Activated CD8-positive, alpha-beta memory T cell treated with anti-CD3 and anti-CD28 coated beads for 36 hours (primary cell): ENCODE measurements around the gene NOL3. TPM values are rescaled to one million over a fixed set of nuclear protein-coding genes. Genes with fewer than 3 reads are reported as not detected.

Source experiments
- total RNA-seq, 2 experiments: library from RNA; stranded (reverse); gene quantifications; one replicate each; pipeline ENCODE4 v1.2.3, GENCODE V29; 2021

Gene NOL3
- total RNA-seq, 2 experiments from 2014 or later, result 4.9 to 5.2 TPM

Other genes starting within 250 kb of the NOL3 start
- under 1 TPM; 0.32 to 0.50 TPM for gene RRAD, start 245.0 kb upstream of the NOL3 start, total RNA-seq
- 100 to 1,000 TPM; 174 to 177 TPM for gene CIAO2B, start 236.1 kb upstream of the NOL3 start, total RNA-seq
- gene CES2, start 235.0 kb upstream of the NOL3 start, total RNA-seq, result 10 to 100 TPM; 25.0 to 28.7 TPM
- gene CES3, start 209.3 kb upstream of the NOL3 start, total RNA-seq, result under 1 TPM; 0.31 to 0.57 TPM
- gene CES4A, start 181.9 kb upstream of the NOL3 start, total RNA-seq, result 1 to 10 TPM; 4.5 to 5.2 TPM
- gene CBFB, start 141.4 kb upstream of the NOL3 start, total RNA-seq, result 100 to 1,000 TPM; 140 to 147 TPM
- gene PHAF1, start 60.6 kb upstream of the NOL3 start, total RNA-seq, result 10 to 100 TPM; 18.1 to 20.0 TPM
- gene B3GNT9, start 19.5 kb upstream of the NOL3 start, total RNA-seq, result 1 to 10 TPM; 2.0 to 2.1 TPM
- gene TRADD, start 10.6 kb upstream of the NOL3 start, total RNA-seq, result 10 to 100 TPM; 18.0 to 19.0 TPM
- 10 to 100 TPM; 11.8 to 12.2 TPM for gene FBXL8, start 10.6 kb upstream of the NOL3 start, total RNA-seq
- 10 to 100 TPM in 1 of 2 experiments, 1 to 10 TPM in 1; 7.6 to 11.4 TPM for gene HSF4, start 5.8 kb upstream of the NOL3 start, total RNA-seq
- 10 to 100 TPM; 18.6 to 22.4 TPM for gene MATCAP1, start 13.4 kb downstream of the NOL3 start, total RNA-seq
- under 1 TPM in 1 of 2 experiments, not detected in 1; 0.19 TPM for gene EXOC3L1, start 19.6 kb downstream of the NOL3 start, total RNA-seq
- gene E2F4, start 21.6 kb downstream of the NOL3 start, total RNA-seq, result 100 to 1,000 TPM; 146 to 151 TPM
- 1 to 10 TPM; 5.5 to 5.8 TPM for gene ELMO3, start 28.6 kb downstream of the NOL3 start, total RNA-seq
- 10 to 100 TPM; 61.2 to 61.7 TPM for gene TMEM208, start 56.6 kb downstream of the NOL3 start, total RNA-seq
- 100 to 1,000 TPM; 113 to 118 TPM for gene FHOD1, start 76.9 kb downstream of the NOL3 start, total RNA-seq
- 1 to 10 TPM; 6.7 to 7.8 TPM for gene SLC9A5, start 78.4 kb downstream of the NOL3 start, total RNA-seq
- 10 to 100 TPM; 25.8 to 26.1 TPM for gene PLEKHG4, start 109.0 kb downstream of the NOL3 start, total RNA-seq
- gene KCTD19, start 156.2 kb downstream of the NOL3 start, total RNA-seq, result 1 to 10 TPM; 1.4 to 1.5 TPM
- gene LRRC36, start 156.3 kb downstream of the NOL3 start, total RNA-seq, result 1 to 10 TPM in 1 of 2 experiments, under 1 TPM in 1; 0.55 to 1.1 TPM
- gene TPPP3, start 223.0 kb downstream of the NOL3 start, total RNA-seq, result not detected
- 1 to 10 TPM; 1.0 to 1.1 TPM for gene ZDHHC1, start 245.9 kb downstream of the NOL3 start, total RNA-seq